HepG2 (cell line): ENCODE measurements around the gene ARGLU1. TPM values are rescaled to one million over a fixed set of nuclear protein-coding genes. Genes with fewer than 3 reads are reported as not detected.

Source experiments
- GFI1 ChIP-seq: sonication (generic); formaldehyde crosslinking; IDR thresholded peaks from 2 replicates; pipeline ENCODE4 v1.5.0; 2020; ENCODE audit warnings: missing genetic modification reagents, mild to moderate bottlenecking, borderline replicate concordance
- IKZF4 ChIP-seq: sonication (generic); formaldehyde crosslinking; IDR thresholded peaks from 2 replicates; pipeline ENCODE4 v1.5.1; 2020; ENCODE audit warnings: borderline replicate concordance, mild to moderate bottlenecking, low read depth, missing genetic modification reagents; ENCODE audit errors: not compliant biosample characterization
- KDM2A ChIP-seq: sonication (generic); formaldehyde crosslinking; IDR thresholded peaks from 2 replicates; pipeline ENCODE4 v1.4.0; 2020; ENCODE audit warnings: low read depth, missing genetic modification reagents, borderline replicate concordance
- KLF9 ChIP-seq: IDR thresholded peaks from 2 replicates; pipeline ENCODE4 v1.6.1; 2016; ENCODE audit warnings: low read depth
- NR1H2 ChIP-seq: sonication (generic); formaldehyde crosslinking; IDR thresholded peaks from 2 replicates; pipeline ENCODE4 v1.8.1; 2022; ENCODE audit warnings: low read depth, missing genetic modification reagents, borderline replicate concordance
- POLR2A ChIP-seq, 2 experiments: IDR thresholded peaks; 2 replicates each; pipeline ENCODE4 v1.6.1; 2011; ENCODE audit warnings: low read depth in 2 of 2, low read length in 2 of 2, mild to moderate bottlenecking in 1 of 2, moderate library complexity in 1 of 2; ENCODE audit not compliant: insufficient read depth in 1 of 2
- REPIN1 ChIP-seq: sonication (generic); formaldehyde crosslinking; IDR thresholded peaks from 2 replicates; pipeline ENCODE4 v1.8.0; 2022; ENCODE audit warnings: missing genetic modification reagents, low read depth, mild to moderate bottlenecking, borderline replicate concordance
- SMYD3 ChIP-seq: sonication (generic); formaldehyde crosslinking; IDR thresholded peaks from 2 replicates; pipeline ENCODE4 v1.8.1; 2023; ENCODE audit warnings: mild to moderate bottlenecking, missing genetic modification reagents
- SRSF1 ChIP-seq: fragments of 200-400 bp; formaldehyde crosslinking; optimal IDR thresholded peaks from 2 replicates; pipeline ENCODE3; 2017; ENCODE audit warnings: mild to moderate bottlenecking, low read depth, low read length, moderate library complexity
- ZMAT3 ChIP-seq: sonication (generic); formaldehyde crosslinking; conservative IDR thresholded peaks from 2 replicates; pipeline ENCODE4 v1.7.0; 2021; ENCODE audit warnings: missing genetic modification reagents
- ZNF12 ChIP-seq: sonication (generic); formaldehyde crosslinking; IDR thresholded peaks from 2 replicates; pipeline ENCODE4 v1.5.0; 2020; ENCODE audit warnings: missing genetic modification reagents
- ZNF225 ChIP-seq: sonication (generic); formaldehyde crosslinking; IDR thresholded peaks from 2 replicates; pipeline ENCODE4 v1.4.0; 2020; ENCODE audit warnings: mild to moderate bottlenecking, missing genetic modification reagents
- ZNF383 ChIP-seq: sonication (generic); formaldehyde crosslinking; IDR thresholded peaks from 2 replicates; pipeline ENCODE4 v1.4.0; 2020; ENCODE audit warnings: missing genetic modification reagents, mild to moderate bottlenecking, borderline replicate concordance
- ZNF580 ChIP-seq: IDR thresholded peaks from 2 replicates; pipeline ENCODE4 v1.6.1; 2016; ENCODE audit warnings: low read depth, borderline replicate concordance
- ZNF589 ChIP-seq: sonication (generic); formaldehyde crosslinking; conservative IDR thresholded peaks from 2 replicates; pipeline ENCODE4 v1.8.0; 2022; ENCODE audit warnings: mild to moderate bottlenecking, moderate library complexity, missing genetic modification reagents
- ZNF703 ChIP-seq: sonication (generic); formaldehyde crosslinking; IDR thresholded peaks from 2 replicates; pipeline ENCODE4 v1.5.1; 2020; ENCODE audit warnings: missing genetic modification reagents, mild to moderate bottlenecking, moderate library complexity, borderline replicate concordance
- ZNF782 ChIP-seq: sonication (generic); formaldehyde crosslinking; IDR thresholded peaks from 2 replicates; pipeline ENCODE4 v1.4.0; 2020; ENCODE audit warnings: missing genetic modification reagents, mild to moderate bottlenecking, borderline replicate concordance
- ZSCAN25 ChIP-seq: sonication (generic); formaldehyde crosslinking; IDR thresholded peaks from 2 replicates; pipeline ENCODE4 v1.8.0; 2022; ENCODE audit warnings: mild to moderate bottlenecking, missing genetic modification reagents
- polyA plus RNA-seq, 8 experiments: library from polyadenylated mRNA; depleted of rRNA in 3 of 8; stranded (reverse) in 7 of 8; unstranded in 1 of 8; fragments of >200 nt; fragmentation: Illumina TruSeq in 4 of 8; extraction: Trizol in 4 of 8; gene quantifications; 2 replicates each; pipeline versions ENCODE4 v1.2.1 to v1.2.3, GENCODE V29; 2011 to 2016; ENCODE audit warnings: low read depth in 4 of 8, missing spikeins in 1 of 8, mixed read lengths in 1 of 8; ENCODE audit not compliant: insufficient read depth in 1 of 8
- total RNA-seq, 5 experiments: library from RNA; depleted of rRNA; stranded (reverse); fragments of >200 nt; fragmentation: Illumina TruSeq; extraction: Trizol; gene quantifications; 2 replicates each; pipeline ENCODE4 v1.2.3, GENCODE V29; 2016; ENCODE audit warnings: low read depth in 1 of 5
- TF ChIP-seq, protein P1 (sequence below): sonication (generic); formaldehyde crosslinking; IDR thresholded peaks from one replicate; pipeline ENCODE4 v1.5.1; 2020; ENCODE audit warnings: mild to moderate bottlenecking, missing genetic modification reagents; ENCODE audit errors: not compliant biosample characterization
- TF ChIP-seq, protein P2 (sequence below): sonication (generic); formaldehyde crosslinking; IDR thresholded peaks from 2 replicates; pipeline ENCODE4 v1.5.0; 2020; ENCODE audit warnings: missing genetic modification reagents

Gene ARGLU1
- total and polyA plus RNA-seq, 2 of the 13 experiments (the other 11 are each of a cell fraction or from before 2014, with no cell fraction given), result 47.1 to 70.6 TPM

DNA sequence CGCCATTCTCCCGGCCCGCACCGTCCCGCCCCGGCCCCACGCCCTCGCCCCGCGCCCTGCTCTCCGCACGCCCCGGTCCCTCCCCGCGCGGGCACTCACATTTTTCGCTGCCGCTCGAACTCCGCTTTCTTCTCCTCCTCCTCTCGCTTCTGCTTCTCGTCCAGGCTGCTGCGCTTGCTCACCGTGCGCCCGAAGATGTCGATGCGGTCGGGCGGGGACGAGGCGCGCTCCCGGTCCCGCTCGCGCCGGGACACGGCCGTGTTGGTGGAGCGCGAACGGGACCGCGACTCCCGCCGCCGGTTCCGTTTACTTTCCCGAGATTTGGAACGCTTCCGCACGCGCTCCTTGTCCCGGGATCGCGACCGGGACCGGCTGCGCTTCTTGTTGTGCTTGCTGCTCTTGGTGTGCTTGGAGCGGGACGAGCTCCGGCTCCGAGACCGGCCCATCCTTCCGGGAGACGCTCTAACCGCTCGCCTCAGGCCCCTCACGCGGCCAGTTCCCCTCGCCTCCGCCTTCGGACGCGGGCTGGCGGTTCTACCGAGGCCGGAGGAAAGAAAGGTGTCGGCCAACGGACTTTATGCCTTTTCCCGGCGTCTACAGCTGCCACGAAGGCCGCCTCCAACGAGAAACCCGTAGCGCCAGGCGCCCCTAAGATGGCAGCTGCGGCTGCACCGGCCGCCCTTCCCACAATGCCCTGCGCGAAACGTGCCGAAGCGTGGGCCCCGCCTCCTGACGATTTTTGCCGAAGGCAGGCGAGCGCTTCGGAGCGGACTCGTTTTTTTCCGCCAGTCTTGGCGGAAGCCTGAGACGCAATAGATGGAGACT, at the start of gene ARGLU1 (continued):
- TF ChIP-seq, protein P1, sequence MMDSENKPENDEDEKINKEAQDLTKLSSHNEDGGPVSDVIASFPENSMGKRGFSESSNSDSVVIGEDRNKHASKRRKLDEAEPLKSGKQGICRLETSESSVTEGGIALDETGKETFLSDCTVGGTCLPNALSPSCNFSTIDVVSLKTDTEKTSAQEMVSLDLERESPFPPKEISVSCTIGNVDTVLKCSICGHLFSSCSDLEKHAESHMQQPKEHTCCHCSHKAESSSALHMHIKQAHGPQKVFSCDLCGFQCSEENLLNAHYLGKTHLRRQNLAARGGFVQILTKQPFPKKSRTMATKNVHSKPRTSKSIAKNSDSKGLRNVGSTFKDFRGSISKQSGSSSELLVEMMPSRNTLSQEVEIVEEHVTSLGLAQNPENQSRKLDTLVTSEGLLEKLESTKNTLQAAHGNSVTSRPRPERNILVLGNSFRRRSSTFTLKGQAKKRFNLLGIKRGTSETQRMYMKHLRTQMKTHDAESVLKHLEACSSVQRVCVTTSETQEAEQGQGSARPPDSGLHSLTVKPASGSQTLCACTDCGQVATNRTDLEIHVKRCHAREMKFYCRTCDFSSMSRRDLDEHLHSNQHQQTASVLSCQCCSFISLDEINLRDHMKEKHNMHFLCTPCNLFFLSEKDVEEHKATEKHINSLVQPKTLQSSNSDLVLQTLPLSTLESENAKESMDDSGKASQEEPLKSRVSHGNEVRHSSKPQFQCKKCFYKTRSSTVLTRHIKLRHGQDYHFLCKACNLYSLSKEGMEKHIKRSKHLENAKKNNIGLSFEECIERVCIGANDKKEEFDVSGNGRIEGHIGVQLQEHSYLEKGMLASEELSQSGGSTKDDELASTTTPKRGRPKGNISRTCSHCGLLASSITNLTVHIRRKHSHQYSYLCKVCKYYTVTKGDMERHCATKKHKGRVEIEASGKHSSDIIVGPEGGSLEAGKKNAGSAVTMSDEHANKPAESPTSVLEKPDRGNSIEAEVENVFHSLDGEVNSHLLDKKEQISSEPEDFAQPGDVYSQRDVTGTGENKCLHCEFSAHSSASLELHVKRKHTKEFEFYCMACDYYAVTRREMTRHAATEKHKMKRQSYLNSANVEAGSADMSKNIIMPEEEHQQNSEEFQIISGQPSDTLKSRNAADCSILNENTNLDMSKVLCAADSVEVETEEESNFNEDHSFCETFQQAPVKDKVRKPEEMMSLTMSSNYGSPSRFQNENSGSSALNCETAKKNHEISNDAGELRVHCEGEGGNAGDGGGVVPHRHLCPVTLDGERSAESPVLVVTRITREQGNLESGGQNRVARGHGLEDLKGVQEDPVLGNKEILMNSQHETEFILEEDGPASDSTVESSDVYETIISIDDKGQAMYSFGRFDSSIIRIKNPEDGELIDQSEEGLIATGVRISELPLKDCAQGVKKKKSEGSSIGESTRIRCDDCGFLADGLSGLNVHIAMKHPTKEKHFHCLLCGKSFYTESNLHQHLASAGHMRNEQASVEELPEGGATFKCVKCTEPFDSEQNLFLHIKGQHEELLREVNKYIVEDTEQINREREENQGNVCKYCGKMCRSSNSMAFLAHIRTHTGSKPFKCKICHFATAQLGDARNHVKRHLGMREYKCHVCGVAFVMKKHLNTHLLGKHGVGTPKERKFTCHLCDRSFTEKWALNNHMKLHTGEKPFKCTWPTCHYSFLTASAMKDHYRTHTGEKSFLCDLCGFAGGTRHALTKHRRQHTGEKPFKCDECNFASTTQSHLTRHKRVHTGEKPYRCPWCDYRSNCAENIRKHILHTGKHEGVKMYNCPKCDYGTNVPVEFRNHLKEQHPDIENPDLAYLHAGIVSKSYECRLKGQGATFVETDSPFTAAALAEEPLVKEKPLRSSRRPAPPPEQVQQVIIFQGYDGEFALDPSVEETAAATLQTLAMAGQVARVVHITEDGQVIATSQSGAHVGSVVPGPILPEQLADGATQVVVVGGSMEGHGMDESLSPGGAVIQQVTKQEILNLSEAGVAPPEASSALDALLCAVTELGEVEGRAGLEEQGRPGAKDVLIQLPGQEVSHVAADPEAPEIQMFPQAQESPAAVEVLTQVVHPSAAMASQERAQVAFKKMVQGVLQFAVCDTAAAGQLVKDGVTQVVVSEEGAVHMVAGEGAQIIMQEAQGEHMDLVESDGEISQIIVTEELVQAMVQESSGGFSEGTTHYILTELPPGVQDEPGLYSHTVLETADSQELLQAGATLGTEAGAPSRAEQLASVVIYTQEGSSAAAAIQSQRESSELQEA (CRISPR knock-in tag), result peak; percentile 76
- TF ChIP-seq ZNF703 (CRISPR knock-in tag), result peak; percentile 3; the same call in 1 of the 2 replicates
- peak; percentile 73 for TF ChIP-seq IKZF4 (CRISPR knock-in tag)
- 0 out of 2 replicates have a peak, but pooled peaks have one; percentile 66 for TF ChIP-seq KLF9 (CRISPR knock-in tag)
- peak; percentile 48 for TF ChIP-seq SRSF1
- TF ChIP-seq REPIN1 (CRISPR knock-in tag), result peak; percentile 57; the same call in 1 of the 2 replicates
- TF ChIP-seq SMYD3, result no peak
- no peak for TF ChIP-seq ZNF383 (CRISPR knock-in tag)
- peak; percentile 80; the same call in 1 of the 2 replicates for TF ChIP-seq KDM2A (CRISPR knock-in tag)
- TF ChIP-seq ZSCAN25, result peak; percentile 50; the same call in 1 of the 2 replicates
- TF ChIP-seq GFI1 (CRISPR knock-in tag), result no peak
- peak; percentile 86 to 87 for TF ChIP-seq POLR2A (IDR thresholded peaks at IDR 0.05; ENCODE audit: insufficient read depth in 1 of 2, low read depth in 2 of 2, low read length in 2 of 2)
- TF ChIP-seq ZNF782 (CRISPR knock-in tag), result no peak
- TF ChIP-seq, protein P2, sequence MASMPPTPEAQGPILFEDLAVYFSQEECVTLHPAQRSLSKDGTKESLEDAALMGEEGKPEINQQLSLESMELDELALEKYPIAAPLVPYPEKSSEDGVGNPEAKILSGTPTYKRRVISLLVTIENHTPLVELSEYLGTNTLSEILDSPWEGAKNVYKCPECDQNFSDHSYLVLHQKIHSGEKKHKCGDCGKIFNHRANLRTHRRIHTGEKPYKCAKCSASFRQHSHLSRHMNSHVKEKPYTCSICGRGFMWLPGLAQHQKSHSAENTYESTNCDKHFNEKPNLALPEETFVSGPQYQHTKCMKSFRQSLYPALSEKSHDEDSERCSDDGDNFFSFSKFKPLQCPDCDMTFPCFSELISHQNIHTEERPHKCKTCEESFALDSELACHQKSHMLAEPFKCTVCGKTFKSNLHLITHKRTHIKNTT (CRISPR knock-in tag), result no peak
- TF ChIP-seq ZNF580, result no peak
- TF ChIP-seq ZNF225 (CRISPR knock-in tag), result 0 out of 2 replicates have a peak, but pooled peaks have one; percentile 51
- 0 out of 2 replicates have a peak, but pooled peaks have one; percentile 60 for TF ChIP-seq ZMAT3
- peak; percentile 36; the same call in 1 of the 2 replicates for TF ChIP-seq ZNF589 (CRISPR knock-in tag)
- no peak for TF ChIP-seq ZNF12
- TF ChIP-seq NR1H2 (CRISPR knock-in tag), result no peak
